Measurements from ENCODE around the gene MITF.

MITF gene

DNA sequence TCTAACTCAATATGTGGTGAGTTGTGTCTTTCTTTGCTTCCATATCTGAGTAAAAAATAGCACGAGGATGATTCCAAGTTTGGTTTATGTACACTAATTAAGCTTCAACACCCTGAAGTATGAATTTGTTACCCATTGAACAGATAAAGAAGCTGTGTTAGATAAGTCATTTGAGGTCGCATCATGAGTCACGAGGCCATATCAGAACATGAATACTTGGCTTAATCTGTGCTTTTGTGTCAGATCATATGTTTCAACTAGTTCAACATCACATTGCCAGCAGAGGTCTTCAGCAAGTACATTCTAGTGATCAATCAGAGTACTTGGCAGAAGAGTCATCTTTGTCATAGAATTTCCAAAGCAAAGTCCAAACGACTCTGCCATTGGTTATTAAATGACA lies 26.3 kb upstream of the MITF start:
- no peaks in the 10 kb centered on the region for H3K9me2 ChIP-seq (ENCODE audit: low read depth, low read length)
- no peaks in the 10 kb centered on the region for H3K79me2 ChIP-seq (ENCODE audit: insufficient read depth, low read length)
- H3K4me3 ChIP-seq (ENCODE audit: low read depth, low read length, poor library complexity, severe bottlenecking) = no peak overlapping the region
- no peaks in the 10 kb centered on the region for H3K9me3 ChIP-seq (ENCODE audit: low read length)
- no peaks in the 10 kb centered on the region for H3F3A ChIP-seq (ENCODE audit: insufficient read depth, low read length)
- no peak overlapping the region for H3K9ac ChIP-seq (ENCODE audit: low read length)
- H3K36me3 ChIP-seq (ENCODE audit: insufficient read depth, low read length) = no peaks in the 10 kb centered on the region
- TF ChIP-seq, protein P1, sequence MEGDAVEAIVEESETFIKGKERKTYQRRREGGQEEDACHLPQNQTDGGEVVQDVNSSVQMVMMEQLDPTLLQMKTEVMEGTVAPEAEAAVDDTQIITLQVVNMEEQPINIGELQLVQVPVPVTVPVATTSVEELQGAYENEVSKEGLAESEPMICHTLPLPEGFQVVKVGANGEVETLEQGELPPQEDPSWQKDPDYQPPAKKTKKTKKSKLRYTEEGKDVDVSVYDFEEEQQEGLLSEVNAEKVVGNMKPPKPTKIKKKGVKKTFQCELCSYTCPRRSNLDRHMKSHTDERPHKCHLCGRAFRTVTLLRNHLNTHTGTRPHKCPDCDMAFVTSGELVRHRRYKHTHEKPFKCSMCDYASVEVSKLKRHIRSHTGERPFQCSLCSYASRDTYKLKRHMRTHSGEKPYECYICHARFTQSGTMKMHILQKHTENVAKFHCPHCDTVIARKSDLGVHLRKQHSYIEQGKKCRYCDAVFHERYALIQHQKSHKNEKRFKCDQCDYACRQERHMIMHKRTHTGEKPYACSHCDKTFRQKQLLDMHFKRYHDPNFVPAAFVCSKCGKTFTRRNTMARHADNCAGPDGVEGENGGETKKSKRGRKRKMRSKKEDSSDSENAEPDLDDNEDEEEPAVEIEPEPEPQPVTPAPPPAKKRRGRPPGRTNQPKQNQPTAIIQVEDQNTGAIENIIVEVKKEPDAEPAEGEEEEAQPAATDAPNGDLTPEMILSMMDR (IDR thresholded peaks at IDR 0.05; ENCODE audit: low read length) = no peak
- no peak for TF ChIP-seq EZH2 (IDR thresholded peaks at IDR 0.05; ENCODE audit: borderline replicate concordance, low read length)
- H2AFZ ChIP-seq (ENCODE audit: low read length) = no peak overlapping the region
- H4K20me1 ChIP-seq (ENCODE audit: insufficient read depth, low read length) = no peaks in the 10 kb centered on the region
- H3K4me1 ChIP-seq (ENCODE audit: insufficient read depth, low read length, severe bottlenecking) = no peaks in the 10 kb centered on the region
- no peak overlapping the region for H3K4me2 ChIP-seq (ENCODE audit: low read length)
- no peaks in the 10 kb centered on the region for H3K27me3 ChIP-seq (ENCODE audit: insufficient read depth, low read length)
- H3K27ac ChIP-seq (ENCODE audit: low read depth, low read length, poor library complexity, severe bottlenecking) = no peak overlapping the region

DNA sequence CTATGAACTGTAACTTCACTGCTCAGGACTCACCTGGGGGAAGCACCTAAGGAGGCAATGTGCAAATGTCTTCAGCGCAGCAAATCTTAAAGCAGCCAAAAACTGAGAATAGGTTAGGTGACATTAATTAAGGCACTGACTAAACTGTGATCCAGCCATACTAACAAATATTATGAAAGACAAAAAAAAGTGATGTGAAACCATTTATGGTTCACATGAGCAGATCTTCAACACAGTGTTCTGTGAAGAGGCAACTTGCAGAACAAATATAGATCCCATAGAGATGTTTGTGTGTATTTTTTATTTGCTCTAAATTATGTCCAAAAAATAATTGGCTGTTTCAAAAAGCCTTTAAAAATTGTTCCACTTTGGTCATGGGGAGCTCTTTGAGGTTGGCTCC lies 24.1 kb upstream of the MITF start:
- H3K9me3 ChIP-seq (ENCODE audit: low read length) = no peaks in the 10 kb centered on the region
- H3K36me3 ChIP-seq (ENCODE audit: insufficient read depth, low read length) = no peaks in the 10 kb centered on the region
- H2AFZ ChIP-seq (ENCODE audit: low read length) = no peak overlapping the region
- no peak overlapping the region for H3K4me3 ChIP-seq (ENCODE audit: low read depth, low read length, poor library complexity, severe bottlenecking)
- no peak overlapping the region for H3K27ac ChIP-seq (ENCODE audit: low read depth, low read length, poor library complexity, severe bottlenecking)
- H3K4me2 ChIP-seq (ENCODE audit: low read length) = no peak overlapping the region
- H3K79me2 ChIP-seq (ENCODE audit: insufficient read depth, low read length) = no peaks in the 10 kb centered on the region
- no peaks in the 10 kb centered on the region for H3K9me2 ChIP-seq (ENCODE audit: low read depth, low read length)
- no peaks in the 10 kb centered on the region for H3K27me3 ChIP-seq (ENCODE audit: insufficient read depth, low read length)
- no peaks in the 10 kb centered on the region for H3F3A ChIP-seq (ENCODE audit: insufficient read depth, low read length)
- H3K9ac ChIP-seq (ENCODE audit: low read length) = no peak overlapping the region
- no peaks in the 10 kb centered on the region for H3K4me1 ChIP-seq (ENCODE audit: insufficient read depth, low read length, severe bottlenecking)
- TF ChIP-seq, protein P1 (IDR thresholded peaks at IDR 0.05; ENCODE audit: low read length) = no peak
- TF ChIP-seq EZH2 (IDR thresholded peaks at IDR 0.05; ENCODE audit: borderline replicate concordance, low read length) = no peak
- no peaks in the 10 kb centered on the region for H4K20me1 ChIP-seq (ENCODE audit: insufficient read depth, low read length)

DNA sequence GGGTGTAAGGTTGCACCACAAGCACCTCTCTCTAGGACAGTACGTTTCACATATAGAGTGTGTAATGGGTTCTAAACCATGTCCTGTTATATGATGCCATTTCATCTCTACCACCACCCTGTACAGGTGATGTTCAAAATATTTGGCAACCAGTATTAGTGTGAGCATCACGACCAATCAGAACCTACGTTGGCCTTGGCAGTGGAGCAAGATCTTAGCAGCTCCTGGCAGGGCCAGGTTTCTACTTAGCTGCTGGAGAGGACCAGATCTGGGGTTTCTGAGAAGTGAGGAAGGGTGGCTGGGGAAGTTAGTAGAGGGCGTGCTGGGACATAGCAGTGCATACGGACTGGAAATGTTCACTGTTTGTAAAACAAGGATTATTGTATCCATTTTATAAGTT lies 23.1 kb upstream of the MITF start:
- TF ChIP-seq, protein P1 (IDR thresholded peaks at IDR 0.05; ENCODE audit: low read length) = no peak
- TF ChIP-seq EZH2 (IDR thresholded peaks at IDR 0.05; ENCODE audit: borderline replicate concordance, low read length) = no peak
- Histone ChIP-seq H2AFZ (ENCODE audit: low read length) (no peak overlapping the region), H3K79me2 (ENCODE audit: insufficient read depth, low read length) (no peaks in the 10 kb centered on the region), H3K4me2 (ENCODE audit: low read length) (no peak overlapping the region), H3F3A (ENCODE audit: insufficient read depth, low read length) (no peaks in the 10 kb centered on the region), H3K27ac (ENCODE audit: low read depth, low read length, poor library complexity, severe bottlenecking) (no peak overlapping the region), H3K4me1 (ENCODE audit: insufficient read depth, low read length, severe bottlenecking) (no peaks in the 10 kb centered on the region), H3K9me3 (ENCODE audit: low read length) (no peaks in the 10 kb centered on the region), H3K9me2 (ENCODE audit: low read depth, low read length) (no peaks in the 10 kb centered on the region), H3K9ac (ENCODE audit: low read length) (no peak overlapping the region), H4K20me1 (ENCODE audit: insufficient read depth, low read length) (no peaks in the 10 kb centered on the region), H3K27me3 (ENCODE audit: insufficient read depth, low read length) (no peaks in the 10 kb centered on the region), H3K36me3 (ENCODE audit: insufficient read depth, low read length) (no peaks in the 10 kb centered on the region), H3K4me3 (ENCODE audit: low read depth, low read length, poor library complexity, severe bottlenecking) (no peak overlapping the region)

Data from OCI-LY1 (cell line).